HK-2 (cell line): ENCODE results near the gene SLC39A13.

ENCODE experiments used
- DNase-seq: peaks from one replicate; pipeline ENCODE4 v3.0.0-alpha.2; 2018; ENCODE audit not compliant: unreplicated experiment

Gene SLC39A13

DNA sequence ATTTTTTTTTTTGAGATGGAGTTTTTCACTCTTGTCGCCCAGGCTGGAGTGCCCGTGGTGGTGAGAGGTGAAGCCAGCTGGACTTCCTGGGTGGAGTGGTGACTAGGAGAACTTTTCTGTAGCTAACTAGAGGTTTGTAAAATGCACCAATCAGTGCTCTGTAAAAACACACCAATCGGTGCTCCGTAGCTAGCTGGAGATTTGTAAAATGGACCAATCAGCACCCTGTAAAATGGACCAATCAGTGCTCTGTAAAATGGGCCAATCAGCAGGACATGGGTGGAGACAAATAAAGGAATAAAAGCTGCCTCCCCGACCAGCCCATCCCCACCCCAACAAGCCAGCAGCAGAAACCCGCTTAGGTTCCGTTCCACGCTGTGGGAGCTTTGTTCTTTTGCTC lies 45.0 kb downstream of the SLC39A13 start:
- DNase-seq: no peak

DNA sequence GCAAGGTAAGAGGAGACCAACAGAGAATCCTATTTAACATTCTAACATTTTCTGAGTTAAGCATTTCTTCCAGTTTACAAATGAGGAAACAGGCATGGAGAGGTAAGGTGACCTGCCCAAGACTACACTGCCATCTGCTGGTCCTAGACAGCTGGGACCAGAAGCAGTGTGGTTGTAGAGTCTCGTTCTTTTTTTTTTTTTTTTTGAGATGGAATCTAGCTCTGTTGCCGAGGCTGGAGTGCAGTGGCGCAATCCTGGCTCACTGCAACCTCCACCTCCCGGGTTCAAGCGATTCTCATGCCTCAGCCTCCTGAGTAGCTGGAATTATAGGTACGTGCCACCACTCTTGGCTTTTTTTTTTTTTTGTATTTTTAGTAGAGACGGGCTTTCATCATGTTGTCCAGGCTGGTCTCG lies 45.9 kb downstream of the SLC39A13 start:
- DNase-seq: peak; percentile 40

DNA sequence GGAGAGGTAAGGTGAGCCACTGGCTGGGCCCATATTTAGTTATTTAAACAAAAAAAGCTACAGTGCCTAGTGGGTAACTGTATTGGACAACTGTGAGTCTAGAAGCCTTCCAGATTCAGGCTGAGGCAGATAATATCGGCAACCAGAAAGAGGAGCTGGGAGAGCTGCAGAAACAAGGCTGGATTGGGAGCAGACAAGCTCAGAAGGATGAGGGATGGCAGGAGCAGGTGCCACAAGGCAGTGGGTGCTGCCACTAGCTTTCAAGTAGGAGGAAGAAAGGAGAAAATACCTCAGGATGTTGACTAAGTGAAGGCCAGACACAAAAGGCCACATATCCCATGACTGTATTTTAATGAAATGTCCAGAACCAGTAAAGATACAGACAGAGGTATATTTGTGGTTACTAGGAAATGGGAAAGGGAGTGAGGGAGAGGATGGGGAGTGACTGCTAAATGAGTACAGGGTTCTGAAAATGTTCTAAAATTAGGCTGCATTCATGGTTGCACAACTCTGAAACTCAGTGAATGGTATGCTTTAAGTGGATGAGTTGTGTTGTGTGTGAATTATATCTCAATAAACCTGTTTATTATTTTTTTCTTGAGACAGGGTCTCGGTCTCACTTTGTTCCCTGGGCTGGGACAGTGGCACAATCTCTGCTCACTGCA lies 52.3 kb downstream of the SLC39A13 start:
- no peak for DNase-seq

DNA sequence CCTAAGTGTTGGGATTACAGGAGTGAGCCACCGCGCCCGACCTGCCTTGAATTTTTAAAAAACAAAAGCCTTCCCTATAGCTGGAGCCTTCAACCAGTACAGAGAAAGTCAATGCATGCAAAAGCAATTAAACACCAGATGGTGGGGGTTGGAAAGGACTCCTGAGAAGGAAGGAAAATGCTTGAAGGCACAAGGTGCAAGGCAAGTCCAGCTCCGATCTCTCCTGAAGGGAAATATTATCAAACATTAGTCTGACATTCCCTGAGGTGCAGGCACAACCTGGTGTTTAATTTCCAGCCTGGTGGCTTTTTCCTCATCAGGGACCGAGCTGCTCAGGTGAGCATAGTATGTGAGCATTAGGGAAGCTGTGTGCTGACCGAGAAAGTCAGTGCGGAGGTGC lies 53.5 kb downstream of the SLC39A13 start:
- DNase-seq: no peak

- no peak for DNase-seq
These were observed 56.1 kb downstream of the SLC39A13 start for GRCh38 chr11:47464483-47464882.
